Measurements from ENCODE around the gene PAK6. TPM values are rescaled to one million over a fixed set of nuclear protein-coding genes. Genes with fewer than 3 reads are reported as not detected.

The PAK6 gene
- total RNA-seq, 4 donors from 2014 or later, result 0.72 to 1.5 TPM; not detected in 2

GRCh38 chr15:40251486-40252140, 12.8 kb downstream of the PAK6 start:
- ATAC-seq (ENCODE audit: low FRiP score), result no peak
- TF ChIP-seq CTCF (IDR thresholded peaks at IDR 0.05), result no peak
- no peak for DNase-seq (ENCODE audit: low spot score)

- DNase-seq (ENCODE audit: low spot score) (no peak), ATAC-seq (ENCODE audit: low FRiP score) (no peak)
- no peak for TF ChIP-seq CTCF (IDR thresholded peaks at IDR 0.05)
These were observed 13.2 kb downstream of the PAK6 start for GRCh38 chr15:40252141-40252437.

- TF ChIP-seq CTCF (IDR thresholded peaks at IDR 0.05), result no peak
- ATAC-seq (ENCODE audit: low FRiP score) (peak; percentile 38), DNase-seq (ENCODE audit: low spot score) (no peak)
These were observed 13.7 kb downstream of the PAK6 start for GRCh38 chr15:40252438-40253166.

DNA sequence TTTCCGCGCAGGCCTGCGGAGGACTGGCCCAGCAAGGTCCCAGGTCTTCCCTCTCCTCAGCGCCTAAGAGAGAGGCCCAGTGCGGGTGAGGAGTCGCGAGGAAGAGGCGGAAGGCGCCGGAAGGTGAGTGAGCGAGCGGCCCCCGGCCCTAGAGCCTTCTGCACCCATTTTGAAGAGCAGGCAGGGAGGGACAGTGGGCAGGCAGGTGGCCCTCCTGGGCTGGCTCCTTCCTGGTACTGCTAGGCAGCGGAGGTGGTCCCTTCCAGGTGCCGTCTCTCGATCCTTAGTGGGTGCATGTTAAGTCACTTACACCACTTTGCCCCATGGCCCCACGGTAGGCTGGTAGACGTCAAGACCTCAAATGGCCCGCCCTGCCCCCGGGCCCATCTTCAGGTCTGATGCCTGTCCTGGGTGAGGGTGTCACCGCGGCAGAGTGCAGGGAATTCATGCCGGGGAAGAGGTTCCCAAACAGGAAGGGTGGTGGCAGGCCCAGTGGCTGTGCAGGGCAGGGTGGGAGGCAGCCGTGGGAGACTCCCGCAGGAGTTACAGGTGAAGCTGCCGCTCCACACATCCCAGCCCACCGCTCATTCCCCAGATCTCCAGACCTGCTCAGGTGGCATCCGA, 14.4 kb downstream of the PAK6 start:
- no peak for TF ChIP-seq CTCF (IDR thresholded peaks at IDR 0.05)
- DNase-seq (ENCODE audit: low spot score) (no peak), ATAC-seq (ENCODE audit: low FRiP score) (no peak)

DNA sequence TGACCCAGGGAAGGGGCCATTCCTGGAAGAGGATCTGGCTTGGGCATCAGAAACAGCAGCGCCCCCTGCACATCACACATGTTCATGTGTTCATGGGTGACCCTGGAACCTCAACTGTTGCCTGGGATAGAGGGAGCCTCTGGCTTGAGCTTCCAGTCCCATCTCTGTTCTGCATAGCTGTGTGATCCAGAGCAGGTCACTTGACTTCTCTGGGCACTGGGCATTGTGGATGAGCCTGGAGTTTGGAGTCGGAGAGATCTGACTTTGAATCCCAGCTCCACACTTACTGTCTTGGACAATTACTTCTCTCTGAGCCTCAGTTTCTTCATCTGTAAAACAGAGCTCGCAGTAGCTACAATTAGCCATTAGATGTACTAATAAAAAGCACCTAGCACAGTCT, 15.6 kb downstream of the PAK6 start:
- no peak for ATAC-seq (ENCODE audit: low FRiP score)
- DNase-seq (ENCODE audit: low spot score), result no peak

DNA sequence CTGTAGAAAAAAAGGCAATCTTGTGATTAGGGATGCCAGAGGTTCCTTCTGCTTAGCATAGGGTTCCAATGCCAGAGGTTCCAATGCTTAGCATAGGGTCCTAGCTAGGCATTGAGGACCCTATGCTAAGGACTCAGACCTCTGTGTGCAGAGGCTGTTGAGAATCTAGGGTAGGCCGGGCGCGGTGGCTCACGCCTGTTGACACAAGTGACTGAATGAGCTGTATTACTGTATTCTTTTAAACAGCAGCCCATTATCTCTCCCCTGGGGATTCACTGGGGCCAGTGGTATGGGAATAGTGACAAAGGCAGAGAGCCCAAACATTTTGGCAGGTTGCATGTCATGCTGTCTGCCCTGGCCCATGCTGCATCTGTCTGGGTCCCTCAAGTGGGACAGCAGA, 16.2 kb downstream of the PAK6 start:
- no peak for TF ChIP-seq CTCF (IDR thresholded peaks at IDR 0.05)
- ATAC-seq (ENCODE audit: low FRiP score), result no peak
- DNase-seq (ENCODE audit: low spot score), result no peak

More for the DNA sequence above, 15.6 kb downstream of the PAK6 start:
- no peak for TF ChIP-seq CTCF (IDR thresholded peaks at IDR 0.05)

Measured in omental fat pad (tissue), 4 donors.